Measurements from ENCODE around the gene ENPP1. TPM values are rescaled to one million over a fixed set of nuclear protein-coding genes. Genes with fewer than 3 reads are reported as not detected.

Gene ENPP1
- total and polyA plus RNA-seq, 3 donors from 2014 or later = 8.3 to 16.0 (median 12.0) TPM

DNA sequence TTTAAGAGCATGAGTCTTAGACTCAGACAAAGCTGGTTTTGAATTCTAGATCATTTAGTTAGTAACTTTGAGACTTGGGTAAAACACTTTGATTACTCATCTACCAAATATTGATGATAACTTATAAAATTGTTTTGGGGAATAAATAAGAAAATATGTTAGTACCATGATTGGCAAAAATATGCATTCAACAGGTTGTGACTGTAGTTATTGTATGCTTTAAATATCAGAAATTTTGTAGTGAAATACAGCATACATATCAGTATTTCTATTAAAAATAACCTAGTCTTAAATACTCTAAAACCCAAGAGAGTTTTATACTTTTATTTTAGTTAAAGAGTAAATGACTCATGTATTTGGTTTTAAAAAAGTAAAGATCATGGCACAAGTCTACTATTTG, 68.7 kb downstream of the ENPP1 start:
- Histone ChIP-seq H3K4me3 (no peak overlapping the region), H3K4me1 (no peaks in the 10 kb centered on the region), H3K36me3 (ENCODE audit: low read depth, missing control alignments) (no peaks in the 10 kb centered on the region), H3K27ac (no peak overlapping the region), H3K27me3 (no peaks in the 10 kb centered on the region), H3K9me3 (no peaks in the 10 kb centered on the region)
- no peak for DNase-seq
- intact Hi-C loops (cut with DNase I; ENCODE audit: low total_unique reads) = no loop called here
- TF ChIP-seq POLR2A (IDR thresholded peaks at IDR 0.05) = no peak
- TF ChIP-seq, protein P1, sequence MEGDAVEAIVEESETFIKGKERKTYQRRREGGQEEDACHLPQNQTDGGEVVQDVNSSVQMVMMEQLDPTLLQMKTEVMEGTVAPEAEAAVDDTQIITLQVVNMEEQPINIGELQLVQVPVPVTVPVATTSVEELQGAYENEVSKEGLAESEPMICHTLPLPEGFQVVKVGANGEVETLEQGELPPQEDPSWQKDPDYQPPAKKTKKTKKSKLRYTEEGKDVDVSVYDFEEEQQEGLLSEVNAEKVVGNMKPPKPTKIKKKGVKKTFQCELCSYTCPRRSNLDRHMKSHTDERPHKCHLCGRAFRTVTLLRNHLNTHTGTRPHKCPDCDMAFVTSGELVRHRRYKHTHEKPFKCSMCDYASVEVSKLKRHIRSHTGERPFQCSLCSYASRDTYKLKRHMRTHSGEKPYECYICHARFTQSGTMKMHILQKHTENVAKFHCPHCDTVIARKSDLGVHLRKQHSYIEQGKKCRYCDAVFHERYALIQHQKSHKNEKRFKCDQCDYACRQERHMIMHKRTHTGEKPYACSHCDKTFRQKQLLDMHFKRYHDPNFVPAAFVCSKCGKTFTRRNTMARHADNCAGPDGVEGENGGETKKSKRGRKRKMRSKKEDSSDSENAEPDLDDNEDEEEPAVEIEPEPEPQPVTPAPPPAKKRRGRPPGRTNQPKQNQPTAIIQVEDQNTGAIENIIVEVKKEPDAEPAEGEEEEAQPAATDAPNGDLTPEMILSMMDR (IDR thresholded peaks at IDR 0.05) = no peak

- Histone ChIP-seq H3K27ac (no peak overlapping the region), H3K4me1 (no peaks in the 10 kb centered on the region), H3K36me3 (ENCODE audit: low read depth, missing control alignments) (no peaks in the 10 kb centered on the region), H3K4me3 (no peak overlapping the region), H3K27me3 (no peaks in the 10 kb centered on the region), H3K9me3 (no peaks in the 10 kb centered on the region)
- WGBS, 2 donors = 93 to 96% methylated on average over 4 of the region's 4 CpGs
- no peak for DNase-seq
- intact Hi-C loops (cut with DNase I; ENCODE audit: low total_unique reads) = no loop called here
- TF ChIP-seq, protein P1 (IDR thresholded peaks at IDR 0.05) = no peak
- TF ChIP-seq POLR2A (IDR thresholded peaks at IDR 0.05) = no peak
Observed at GRCh38 chr6:131877999-131878789, 70.4 kb downstream of the ENPP1 start.

GRCh38 chr6:131883016-131883415, 75.2 kb downstream of the ENPP1 start:
- no peaks in the 10 kb centered on the region for H3K4me1 ChIP-seq
- intact Hi-C loops (cut with DNase I; ENCODE audit: low total_unique reads) = no loop called here
- no peak for TF ChIP-seq POLR2A (IDR thresholded peaks at IDR 0.05)
- TF ChIP-seq, protein P1 (IDR thresholded peaks at IDR 0.05) = no peak
- no peak for DNase-seq
- no peaks in the 10 kb centered on the region for H3K36me3 ChIP-seq (ENCODE audit: low read depth, missing control alignments)
- no peak overlapping the region for H3K27ac ChIP-seq
- H3K4me3 ChIP-seq = no peak overlapping the region
- WGBS, 2 donors = 79 to 82% methylated on average over 2 of the region's 2 CpGs
- no peaks in the 10 kb centered on the region for H3K9me3 ChIP-seq
- no peaks in the 10 kb centered on the region for H3K27me3 ChIP-seq

DNA sequence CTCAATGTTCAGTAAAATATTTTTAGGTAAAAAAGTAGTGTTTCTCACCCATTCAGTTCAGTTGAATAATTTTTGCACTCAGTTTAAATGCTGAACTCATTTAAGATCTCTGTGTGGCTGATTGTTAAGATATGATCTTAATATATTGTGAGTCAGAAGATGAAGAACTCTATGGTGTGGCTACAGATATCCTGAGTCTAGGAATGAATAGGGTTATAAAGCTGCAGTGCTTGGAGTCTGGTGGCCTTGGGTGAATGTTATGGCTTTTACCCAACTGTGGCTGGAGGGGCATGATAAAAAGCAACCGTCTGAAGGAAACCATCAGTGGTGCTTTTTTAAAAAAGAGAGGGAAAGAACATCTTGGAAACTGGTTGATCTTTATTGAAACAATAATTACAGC, 77.4 kb downstream of the ENPP1 start:
- H3K27ac ChIP-seq = no peak overlapping the region
- H3K36me3 ChIP-seq (ENCODE audit: low read depth, missing control alignments) = no peaks in the 10 kb centered on the region
- H3K27me3 ChIP-seq = no peaks in the 10 kb centered on the region
- no peaks in the 10 kb centered on the region for H3K4me1 ChIP-seq
- H3K4me3 ChIP-seq = no peak overlapping the region
- intact Hi-C loops (cut with DNase I; ENCODE audit: low total_unique reads) = no loop called here
- no peaks in the 10 kb centered on the region for H3K9me3 ChIP-seq
- DNase-seq = no peak
- no peak for TF ChIP-seq POLR2A (IDR thresholded peaks at IDR 0.05)
- TF ChIP-seq, protein P1 (IDR thresholded peaks at IDR 0.05) = no peak
- WGBS, 2 donors = 33 to 48% methylated on average over 1 of the region's 1 CpG

DNA sequence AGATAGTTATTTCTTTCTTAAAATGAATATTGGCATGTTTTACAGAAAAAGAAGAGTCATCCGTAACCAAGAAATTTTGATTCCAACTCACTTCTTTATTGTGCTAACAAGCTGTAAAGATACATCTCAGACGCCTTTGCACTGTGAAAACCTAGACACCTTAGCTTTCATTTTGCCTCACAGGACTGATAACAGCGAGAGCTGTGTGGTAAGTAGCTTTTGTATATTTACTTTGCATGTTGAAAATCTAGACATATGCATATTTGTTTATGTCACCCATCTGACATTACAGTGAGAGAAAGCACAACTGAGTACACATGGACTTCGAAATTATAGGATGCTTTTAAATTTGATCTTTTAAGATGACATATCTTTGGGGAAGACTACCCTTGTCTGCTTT, 78.7 kb downstream of the ENPP1 start:
- Histone ChIP-seq H3K36me3 (ENCODE audit: low read depth, missing control alignments) (no peaks in the 10 kb centered on the region), H3K27ac (no peak overlapping the region), H3K4me1 (no peaks in the 10 kb centered on the region), H3K9me3 (no peaks in the 10 kb centered on the region), H3K4me3 (no peak overlapping the region), H3K27me3 (no peaks in the 10 kb centered on the region)
- no peak for DNase-seq
- intact Hi-C loops (cut with DNase I; ENCODE audit: low total_unique reads) = no loop called here
- 90 to 94% methylated on average over 4 of the region's 4 CpGs for WGBS, 2 donors
- no peak for TF ChIP-seq POLR2A (IDR thresholded peaks at IDR 0.05)
- TF ChIP-seq, protein P1 (IDR thresholded peaks at IDR 0.05) = no peak
